Epithelial cell of proximal tubule (primary cell): ENCODE data around the gene ABHD17A. TPM values are rescaled to one million over a fixed set of nuclear protein-coding genes. Genes with fewer than 3 reads are reported as not detected.
A peak's percentile ranks its signal among the peaks of the same experiment; 100 is the strongest.

Experiments
- DNase-seq: peaks from one replicate; pipeline ENCODE4 v3.0.0-alpha.2; 2011; ENCODE audit warnings: low read depth
- H3K4me3 ChIP-seq: 2 replicates; pipeline ENCODE4 v1.5.1; 2011; ENCODE audit warnings: low read depth, mild to moderate bottlenecking, low read length
- CTCF ChIP-seq: conservative IDR thresholded peaks from 2 replicates; pipeline ENCODE4 v1.5.1; 2012; ENCODE audit warnings: low read depth, mild to moderate bottlenecking, low read length
- total RNA-seq: library from RNA; depleted of rRNA; stranded (reverse); fragments of >200 nt; gene quantifications from 2 replicates; pipeline ENCODE4 v1.2.3, GENCODE V29; 2015

The ABHD17A gene
- total RNA-seq, 1 donor from 2014 or later, result 83.4 TPM

GRCh38 chr19:1830978-1831377, 54.3 kb downstream of the ABHD17A start:
- no peak for TF ChIP-seq CTCF
- H3K4me3 ChIP-seq, result no peak overlapping the region
- no peak for DNase-seq

- no peak overlapping the region for H3K4me3 ChIP-seq
- DNase-seq, result no peak
These were observed 54.7 kb downstream of the ABHD17A start for GRCh38 chr19:1830568-1830967.

GRCh38 chr19:1829958-1830357, 55.3 kb downstream of the ABHD17A start:
- H3K4me3 ChIP-seq, result no peak overlapping the region
- no peak for TF ChIP-seq CTCF
- no peak for DNase-seq

More at GRCh38 chr19:1830568-1830967, 54.7 kb downstream of the ABHD17A start:
- no peak for TF ChIP-seq CTCF

GRCh38 chr19:1828279-1829238, 56.7 kb downstream of the ABHD17A start:
- no peak for TF ChIP-seq CTCF

GRCh38 chr19:1827566-1828278, 57.6 kb downstream of the ABHD17A start:
- peak overlapping the region; percentile 62 for H3K4me3 ChIP-seq
- DNase-seq, result no peak
- TF ChIP-seq CTCF, result no peak

More at GRCh38 chr19:1828279-1829238, 56.7 kb downstream of the ABHD17A start:
- no peak for DNase-seq
- H3K4me3 ChIP-seq, result no peak overlapping the region

Other genes with a start within 250 kb of the ABHD17A start
- gene TCF3, start 232.9 kb downstream of the ABHD17A start, total RNA-seq, result 180 and 197 TPM in 2 replicates
- gene ONECUT3, start 132.0 kb downstream of the ABHD17A start, total RNA-seq, result not detected in 2 replicates
- gene ATP8B3, start 73.2 kb downstream of the ABHD17A start, total RNA-seq, result 1.7 and 4.6 TPM in 2 replicates
- 14.5 and 18.4 TPM in 2 replicates for gene REXO1, start 37.0 kb downstream of the ABHD17A start, total RNA-seq
- gene KLF16, start 21.9 kb downstream of the ABHD17A start, total RNA-seq, result 28.1 and 28.8 TPM in 2 replicates
- 10.3 and 12.6 TPM in 2 replicates for gene ADAT3, start 19.9 kb upstream of the ABHD17A start, total RNA-seq
- 108 and 134 TPM in 2 replicates for gene SCAMP4, start 19.9 kb upstream of the ABHD17A start, total RNA-seq
- gene CSNK1G2, start 55.7 kb upstream of the ABHD17A start, total RNA-seq, result 82.9 and 85.4 TPM in 2 replicates
- gene BTBD2, start 130.2 kb upstream of the ABHD17A start, total RNA-seq, result 56.2 and 59.7 TPM in 2 replicates
- 118 and 154 TPM in 2 replicates for gene MKNK2, start 165.7 kb upstream of the ABHD17A start, total RNA-seq
- 29.9 and 36.0 TPM in 2 replicates for gene MOB3A, start 210.8 kb upstream of the ABHD17A start, total RNA-seq
- 1.0 and 5.2 TPM in 2 replicates for gene IZUMO4, start 211.4 kb upstream of the ABHD17A start, total RNA-seq